HG02943 (cell line): ENCODE results near the gene ASB7.
"Not testable (repeated sequence)": the region's sequence is repeated elsewhere in the genome, so short reads cannot be mapped to it uniquely, and the experiment has no call there.

Source experiments
- ATAC-seq: cut with Tn5 transposase; IDR thresholded peaks from one replicate; pipeline ENCODE4 v1.9.1; 2021; ENCODE audit warnings: mild to moderate bottlenecking, low read depth, moderate library complexity; ENCODE audit not compliant: unreplicated experiment

ASB7 gene

DNA sequence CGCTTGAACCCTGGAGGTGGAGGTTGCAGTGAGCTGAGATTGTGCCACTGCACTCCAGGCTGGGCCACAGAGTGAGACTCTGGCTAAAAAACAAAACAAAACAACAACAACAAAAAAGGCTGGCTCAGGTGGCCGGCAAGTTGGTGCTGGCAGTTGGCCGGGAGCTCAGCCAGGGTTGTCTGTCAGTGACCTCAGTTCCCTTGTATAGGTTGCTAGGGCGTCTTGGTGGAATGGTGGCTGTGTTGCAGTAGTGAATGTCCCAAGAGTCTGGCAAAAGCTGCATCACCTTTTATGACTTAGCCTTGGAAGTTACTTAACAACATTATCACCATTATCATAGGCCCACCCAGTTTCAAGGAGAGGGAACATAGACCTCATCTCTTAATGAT lies 40.6 kb downstream of the ASB7 start:
- no peak for ATAC-seq

DNA sequence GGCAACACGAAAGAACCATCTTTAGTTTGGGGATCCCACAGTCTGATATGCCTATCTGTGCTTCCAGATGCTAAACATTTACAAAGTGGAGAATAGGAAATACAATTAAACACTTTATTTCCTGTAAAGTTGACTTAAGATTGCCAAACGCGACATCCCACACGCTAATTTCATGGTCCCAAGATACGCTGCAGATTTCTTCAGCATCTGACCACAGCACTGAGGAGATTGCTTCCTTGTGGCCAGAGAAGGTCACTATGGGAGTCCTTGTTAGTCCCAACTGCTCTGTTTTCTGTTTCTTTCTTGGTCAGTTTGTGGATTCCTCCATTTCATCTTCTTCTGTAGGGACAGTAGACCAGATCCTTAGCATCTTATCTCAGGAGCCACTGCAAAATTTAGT lies 43.3 kb downstream of the ASB7 start:
- no peak for ATAC-seq

DNA sequence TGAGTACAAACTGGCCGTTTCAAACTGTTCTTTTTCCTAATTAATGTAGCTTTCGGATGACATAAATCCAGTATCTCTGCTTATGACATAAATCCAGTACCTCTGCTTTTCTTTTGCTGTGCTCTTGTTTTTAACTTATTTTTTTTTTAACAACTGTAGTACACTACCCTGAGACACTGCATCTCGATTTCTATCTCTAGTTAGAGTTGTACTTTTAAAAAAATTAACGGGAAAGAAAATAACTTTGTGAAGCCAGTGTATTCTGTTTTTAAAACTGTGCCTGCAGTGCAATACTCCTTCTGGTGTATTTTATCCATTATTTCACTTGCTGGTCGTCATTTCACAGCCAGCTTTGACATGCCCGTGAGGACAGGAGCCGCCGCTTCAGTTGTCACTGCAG lies 46.6 kb downstream of the ASB7 start:
- ATAC-seq = no peak

DNA sequence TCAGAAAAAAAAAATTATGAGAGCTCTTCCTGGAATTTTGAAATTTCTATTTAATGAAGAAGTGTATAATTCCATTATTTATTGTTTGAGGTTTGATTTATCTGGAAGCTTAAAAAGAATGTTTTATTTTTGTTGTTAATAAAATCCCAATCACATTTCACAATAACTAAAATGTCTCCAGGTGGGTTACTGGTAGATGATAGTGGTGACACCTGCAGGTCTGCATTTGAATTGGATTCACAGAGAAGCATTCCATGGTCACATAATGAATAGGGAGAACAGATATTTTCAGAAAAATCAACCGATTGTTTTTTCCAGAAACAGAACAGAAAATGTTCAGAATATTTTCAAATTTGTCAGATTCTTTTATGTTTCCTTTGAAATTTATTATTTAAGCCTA lies 48.3 kb downstream of the ASB7 start:
- ATAC-seq = no peak

DNA sequence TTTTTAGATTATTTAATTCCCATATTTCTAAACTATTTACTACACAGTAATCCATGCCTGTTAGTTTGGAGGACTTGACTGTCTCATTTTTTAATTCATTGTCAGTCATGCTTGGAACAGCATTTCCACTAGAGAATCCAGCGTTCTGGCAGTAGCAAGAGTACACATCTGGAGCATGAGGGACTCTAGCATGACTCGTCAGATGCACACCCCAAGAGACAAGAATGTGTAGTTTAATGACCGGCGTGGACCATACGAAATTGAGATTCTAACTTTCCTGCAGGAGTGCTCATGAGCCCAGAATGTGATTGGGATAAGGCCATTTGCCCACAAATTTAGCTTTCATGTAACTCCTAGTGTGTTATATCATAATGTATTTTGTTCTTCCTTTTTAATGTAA lies 48.9 kb downstream of the ASB7 start:
- no peak for ATAC-seq

DNA sequence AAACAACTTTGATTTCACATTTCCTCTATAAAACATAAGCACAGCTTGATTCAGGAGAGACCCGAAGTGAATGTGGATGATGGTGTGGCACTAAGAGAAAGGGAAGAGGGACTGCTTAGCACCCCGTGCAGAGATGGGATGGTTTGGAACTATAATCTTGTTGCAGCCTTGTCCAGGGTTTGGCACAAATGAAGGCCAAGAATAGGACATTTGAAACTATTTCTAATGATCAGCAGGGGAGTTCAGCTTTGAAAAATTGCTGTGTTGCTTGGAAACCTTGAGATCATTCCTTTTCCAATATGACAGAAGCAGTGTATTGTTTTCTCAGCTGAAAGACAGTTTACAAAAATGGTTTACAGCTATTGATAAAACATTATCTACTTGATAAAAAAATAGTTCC lies 49.7 kb downstream of the ASB7 start:
- no peak for ATAC-seq

DNA sequence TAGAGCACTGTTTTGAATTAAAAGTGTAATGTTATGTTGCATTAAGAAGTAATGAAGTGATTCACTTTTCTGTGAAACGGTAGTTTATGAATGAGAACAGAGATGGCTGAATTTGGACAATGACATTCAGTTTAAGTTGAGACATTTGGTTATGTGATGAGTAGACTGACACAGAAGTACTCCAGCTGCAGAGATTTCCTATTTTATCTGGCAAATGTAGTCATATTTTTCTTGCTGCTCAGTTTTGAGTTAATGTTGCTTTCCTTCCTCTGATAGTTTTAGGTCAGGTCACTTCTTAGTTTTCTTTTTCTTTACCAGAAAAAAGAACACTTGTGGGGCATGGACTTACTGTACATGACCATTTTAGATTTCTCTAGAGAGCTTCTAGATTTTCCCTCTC lies 51.2 kb downstream of the ASB7 start:
- no peak for ATAC-seq

DNA sequence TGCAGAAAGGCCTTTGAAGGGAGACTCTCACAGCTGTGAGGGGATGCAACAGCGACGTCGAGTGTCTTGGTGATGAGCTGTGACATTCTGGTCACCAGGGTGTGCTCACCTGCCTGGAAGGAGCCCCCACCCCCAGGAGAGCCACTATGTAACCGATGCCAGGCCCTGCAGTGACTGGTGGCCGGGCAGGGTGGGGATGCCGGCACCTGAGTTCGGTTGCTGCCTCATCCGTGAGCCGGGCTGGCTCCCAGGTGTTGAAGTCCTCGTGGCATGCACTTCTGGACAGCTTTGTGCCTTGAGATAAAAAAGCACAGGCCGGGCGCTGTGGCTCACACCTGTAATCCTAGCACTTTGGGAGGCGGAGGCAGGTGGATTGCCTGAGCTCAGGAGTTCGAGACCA lies 56.5 kb downstream of the ASB7 start:
- no peak for ATAC-seq

DNA sequence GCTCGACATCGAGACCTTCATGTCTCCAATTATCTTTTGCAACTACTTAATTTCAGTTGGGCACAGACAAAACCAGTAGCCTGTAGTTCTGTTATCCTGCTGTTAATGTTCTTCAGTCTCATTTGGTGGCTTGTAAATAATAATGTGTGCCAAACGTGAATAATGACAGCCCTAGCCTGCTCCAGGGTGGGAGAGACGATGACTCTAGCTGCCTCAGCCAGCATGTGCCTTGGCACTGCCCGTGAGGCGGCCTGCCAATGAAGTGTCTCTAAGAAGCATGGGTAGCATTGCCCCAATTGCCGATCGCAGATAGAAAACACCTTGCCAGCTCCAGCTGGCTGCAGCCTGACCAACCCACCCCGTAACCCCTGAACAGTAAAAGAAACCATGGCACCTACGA lies 58.8 kb downstream of the ASB7 start:
- no peak for ATAC-seq

DNA sequence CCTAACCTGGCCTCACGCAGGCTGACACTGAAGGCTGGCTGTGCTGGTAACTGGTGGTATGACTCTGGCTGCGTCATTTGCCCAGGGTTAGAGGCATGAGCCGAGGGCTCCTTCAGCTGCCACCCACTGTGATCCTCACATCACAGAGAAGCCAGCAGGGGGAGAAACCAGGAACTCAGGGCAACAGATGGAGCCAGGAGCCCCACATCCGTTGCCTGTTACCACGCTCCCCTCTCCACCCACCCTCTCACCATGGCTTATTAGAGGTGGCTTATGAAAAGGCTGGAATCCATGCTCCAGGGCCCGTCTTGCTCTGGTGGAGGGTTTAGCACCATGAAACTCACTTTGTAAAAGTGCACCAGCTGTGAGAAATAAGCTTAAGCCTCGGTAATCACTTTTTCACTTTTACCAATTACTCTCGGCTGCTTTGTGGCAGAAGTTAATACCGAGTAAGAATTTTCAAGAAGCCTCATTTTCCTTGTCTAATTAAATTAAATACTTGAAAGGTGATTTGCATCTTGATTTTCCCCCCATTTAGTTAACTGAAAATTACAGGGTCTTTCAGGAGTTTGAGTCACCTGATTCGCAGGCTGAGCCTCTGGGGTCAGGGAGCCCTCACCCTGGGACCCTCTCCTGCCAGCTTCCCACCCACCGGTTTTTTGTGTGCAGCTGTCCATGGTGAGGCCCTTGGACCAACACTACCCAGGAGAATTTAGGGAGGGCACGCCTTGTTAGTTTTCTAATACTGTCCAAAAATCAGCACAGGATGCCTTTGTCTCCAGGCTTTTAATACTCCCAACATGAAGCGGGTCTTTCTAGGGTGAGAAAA lies 60.9 kb downstream of the ASB7 start:
- no peak for ATAC-seq

DNA sequence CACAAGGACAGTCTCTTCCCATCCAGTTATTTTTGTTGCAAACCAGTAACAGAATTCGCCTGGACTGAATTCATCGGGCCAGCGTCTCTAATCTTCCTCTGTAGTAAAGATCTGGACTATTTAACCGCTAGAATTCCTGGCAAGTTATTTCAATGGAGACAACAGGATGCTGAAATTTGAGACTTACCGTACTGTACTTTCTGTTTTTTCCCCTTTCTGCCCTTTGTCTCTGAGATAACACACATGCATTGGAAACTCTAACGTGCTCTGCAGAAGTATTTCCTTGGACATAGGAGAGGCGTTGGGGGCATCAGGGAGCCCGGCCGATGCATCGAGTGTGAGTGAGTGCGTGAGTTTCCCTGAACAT lies 61.5 kb downstream of the ASB7 start:
- no peak for ATAC-seq

DNA sequence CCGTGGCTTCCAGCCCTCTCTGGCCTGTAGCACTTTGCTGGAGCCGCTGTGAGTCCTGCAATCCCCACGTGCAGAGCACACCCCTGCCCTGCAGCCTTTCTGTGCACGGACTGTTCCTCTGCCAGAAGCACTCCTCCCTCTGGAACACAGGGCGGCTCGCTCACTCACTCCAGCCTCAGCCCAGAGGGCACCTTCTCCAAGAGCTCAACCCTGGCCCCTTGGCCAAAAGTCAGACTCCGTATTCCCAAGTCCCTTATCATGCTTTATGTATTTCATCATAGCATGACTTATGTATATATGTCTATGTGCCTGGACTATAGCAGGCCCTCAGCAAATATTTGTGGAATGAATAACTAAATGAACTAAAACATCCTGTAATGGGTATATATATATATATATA lies 63.2 kb downstream of the ASB7 start:
- no peak for ATAC-seq

DNA sequence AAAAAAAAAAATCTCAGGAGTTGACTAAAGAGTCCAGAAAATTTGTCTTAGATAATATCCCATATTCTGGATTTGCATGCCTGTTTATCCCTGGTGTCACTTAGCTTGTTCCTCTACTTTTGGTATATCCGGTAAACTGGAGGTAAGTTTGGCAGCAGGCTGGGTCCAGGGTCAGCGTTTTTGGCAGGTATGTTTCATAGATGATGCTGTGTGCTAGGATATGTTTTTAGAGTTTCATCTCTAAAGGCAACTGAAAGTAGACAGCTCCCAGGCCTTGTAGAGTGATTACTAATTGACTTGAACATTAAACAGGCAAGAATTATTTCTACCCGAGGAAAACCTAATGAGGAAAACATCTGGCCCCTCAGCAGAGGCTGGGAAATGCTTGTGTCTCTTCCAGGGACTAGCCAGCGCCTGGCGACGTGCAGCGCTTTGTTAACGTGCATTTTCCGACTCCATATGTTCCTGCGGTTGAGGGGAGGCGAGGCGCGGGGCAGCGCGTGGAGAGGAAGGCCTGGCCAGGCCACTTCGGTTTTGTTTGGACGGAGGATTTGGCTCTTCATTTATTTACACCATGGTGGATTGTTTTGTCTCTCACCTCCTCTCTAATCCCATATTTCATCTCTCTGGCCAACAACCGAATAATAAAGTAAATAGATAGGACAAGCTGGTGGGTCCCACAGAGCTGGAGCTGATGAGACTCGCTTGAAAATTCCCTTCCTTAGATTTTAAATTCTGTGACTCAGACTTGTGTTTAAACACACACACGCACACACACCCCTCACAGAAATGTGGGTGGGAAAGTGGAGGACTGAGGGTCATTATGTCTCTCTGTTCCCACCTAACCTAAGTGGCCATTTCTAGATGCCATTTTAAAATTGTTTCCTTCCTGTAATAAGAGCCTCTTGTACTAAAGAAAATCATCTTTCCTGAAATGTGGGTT lies 65.3 kb downstream of the ASB7 start:
- ATAC-seq = no peak

DNA sequence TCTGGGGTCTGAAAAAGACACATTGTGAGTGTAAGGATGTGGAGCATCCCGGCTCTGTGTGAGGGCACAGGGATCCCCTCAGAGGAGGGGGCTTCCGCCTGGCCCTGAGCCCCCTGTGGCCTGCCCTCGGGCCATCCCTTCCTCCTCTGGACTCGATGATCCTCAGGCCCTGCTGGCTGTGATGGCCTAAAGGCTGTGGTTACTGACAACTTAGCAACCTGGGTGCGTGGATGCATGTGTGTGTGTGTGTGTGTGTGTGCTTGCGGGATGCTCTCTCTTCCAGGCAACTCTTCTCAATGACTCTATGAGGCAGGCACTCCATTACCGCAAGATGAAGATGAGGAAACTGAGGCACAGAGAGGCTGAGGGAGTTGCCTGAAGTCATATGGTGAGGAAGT lies 66.0 kb downstream of the ASB7 start:
- ATAC-seq = no peak

DNA sequence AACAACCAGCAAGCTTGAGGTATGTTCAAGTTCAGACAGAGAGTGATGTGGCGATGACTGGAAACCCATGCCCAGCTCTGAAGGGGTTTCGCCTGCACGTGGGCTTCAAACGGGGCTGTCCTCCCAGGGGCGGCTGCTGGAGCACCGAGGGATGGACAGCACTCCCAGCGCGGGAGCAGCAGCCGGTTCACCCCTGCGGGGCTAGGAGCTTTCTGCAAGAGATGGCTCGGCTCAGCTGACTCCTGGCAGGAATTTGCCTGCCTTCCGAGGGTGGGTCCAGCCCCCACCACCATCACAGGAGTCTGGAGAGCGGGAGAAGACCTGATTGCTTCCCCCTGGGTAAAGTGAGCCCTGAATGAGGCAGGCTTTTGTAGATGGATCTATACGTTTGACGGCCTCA lies 66.9 kb downstream of the ASB7 start:
- ATAC-seq = no peak

DNA sequence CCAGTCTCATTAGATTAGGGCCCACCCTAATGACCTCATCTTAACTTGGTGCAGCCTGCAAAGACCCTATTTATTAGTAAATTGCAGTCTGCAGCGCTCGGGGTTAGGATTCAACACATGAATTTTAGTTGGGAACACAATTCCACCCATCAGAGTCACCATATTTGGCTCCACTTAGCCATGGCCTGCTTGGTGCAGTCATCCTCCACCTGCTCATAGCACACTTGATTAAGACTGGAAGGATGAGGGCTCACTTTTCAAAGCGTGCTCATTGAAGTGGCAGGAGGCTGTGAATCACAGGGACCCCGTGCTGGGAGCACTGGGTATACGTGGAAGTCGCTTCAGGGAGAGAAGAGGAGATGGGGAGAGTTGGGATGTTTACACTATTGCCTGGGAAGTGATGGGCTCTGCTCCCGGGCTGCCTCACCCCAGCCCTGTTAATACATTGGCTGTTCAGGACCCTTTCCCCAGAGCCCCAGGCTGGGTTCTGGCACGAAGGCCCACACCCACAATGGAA lies 68.2 kb downstream of the ASB7 start:
- no peak for ATAC-seq

DNA sequence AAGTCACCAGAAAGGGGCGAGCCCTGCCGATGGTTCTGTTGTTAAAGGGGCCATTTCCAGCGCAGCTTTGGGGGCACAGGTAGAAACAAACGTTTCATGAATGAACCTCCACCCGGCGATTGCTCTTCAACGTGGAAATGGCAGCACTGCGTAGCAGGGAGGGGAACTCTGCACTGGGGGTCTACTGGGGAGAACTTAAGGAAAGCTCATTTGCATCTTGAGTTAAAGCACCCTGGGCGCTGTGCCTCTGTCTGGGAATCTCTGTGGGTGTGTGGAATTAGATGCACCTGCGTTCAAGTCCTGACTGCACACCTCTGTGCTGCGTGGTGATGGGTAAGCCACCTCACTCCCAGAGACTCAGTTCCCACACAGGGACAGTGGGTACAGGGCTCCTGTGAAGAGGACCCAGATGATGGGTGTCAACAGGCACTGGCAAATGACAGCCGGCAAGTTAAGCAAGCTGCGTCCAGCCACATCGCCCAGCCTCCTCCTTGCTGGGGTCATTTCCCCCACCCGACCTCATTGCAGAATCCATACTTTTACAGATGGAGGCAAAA lies 68.8 kb downstream of the ASB7 start:
- no peak for ATAC-seq

DNA sequence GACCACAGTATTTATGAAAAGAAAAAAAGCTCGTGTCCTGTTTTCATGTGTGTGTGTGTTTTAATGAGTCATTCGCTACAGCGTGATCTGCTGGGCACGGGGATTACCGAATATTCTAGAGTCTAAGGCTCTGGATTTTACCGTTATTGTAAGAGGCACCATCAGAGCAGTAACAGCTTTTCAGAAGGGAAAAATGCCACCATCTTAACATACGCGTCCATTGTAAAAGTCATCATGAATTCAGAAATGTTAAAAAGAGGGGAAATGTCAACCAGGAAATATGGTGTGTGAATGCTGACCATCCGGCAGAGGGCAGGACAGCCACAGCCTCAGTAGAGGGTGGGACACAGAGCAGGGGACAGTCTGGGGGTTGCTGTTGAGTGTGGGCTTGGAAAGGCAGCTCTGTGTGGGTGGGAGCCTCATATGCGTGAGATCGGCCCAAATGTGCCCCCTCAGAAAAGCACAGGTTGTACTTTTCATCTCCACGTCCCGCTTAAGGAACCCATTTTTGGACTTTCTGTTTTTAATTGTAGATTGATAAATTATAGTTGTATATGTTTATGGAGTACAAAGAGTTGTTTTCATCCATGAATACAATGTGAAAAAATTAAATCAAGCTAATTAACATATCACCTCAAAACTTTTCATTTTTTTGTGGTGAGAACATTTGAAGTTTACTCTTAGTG lies 69.6 kb downstream of the ASB7 start:
- ATAC-seq = no peak

DNA sequence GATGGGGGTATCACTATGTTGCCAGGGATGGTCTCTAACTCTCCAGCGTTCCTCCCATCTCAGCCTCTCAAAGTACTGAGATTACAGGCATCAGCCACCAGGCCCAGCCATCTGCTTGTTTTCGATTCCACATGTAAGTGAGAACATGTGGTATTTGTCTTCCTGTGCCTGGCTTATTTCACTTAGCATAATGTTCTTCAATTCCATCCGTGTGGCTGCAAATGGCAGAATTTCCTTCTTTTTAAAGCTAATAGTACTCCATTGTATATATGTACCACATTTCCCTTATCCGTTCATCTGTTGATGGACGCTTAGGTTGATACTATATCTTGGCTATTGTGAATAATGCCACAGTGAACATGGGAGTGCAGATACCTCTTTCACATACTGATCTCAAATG lies 70.6 kb downstream of the ASB7 start:
- no peak for ATAC-seq

DNA sequence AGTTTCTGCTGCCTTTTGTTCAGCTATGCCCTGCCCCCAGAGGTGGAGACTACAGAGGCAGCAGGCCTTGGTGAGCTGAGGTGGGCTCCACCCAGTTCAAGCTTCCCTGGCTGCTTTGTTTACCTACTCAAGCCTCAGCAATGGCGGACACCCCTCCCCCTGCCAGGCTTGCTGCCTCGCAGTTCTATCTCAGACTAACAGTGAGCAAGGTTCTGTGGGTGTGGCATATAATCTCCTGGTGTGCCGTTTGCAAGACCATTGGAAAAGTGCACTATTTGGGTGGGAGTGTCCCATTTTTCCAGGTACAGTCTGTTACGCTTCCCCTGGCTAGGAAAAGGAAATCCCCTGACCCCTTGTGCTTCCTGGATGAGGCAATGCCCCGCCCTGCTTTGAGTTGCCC lies 76.8 kb downstream of the ASB7 start:
- ATAC-seq = not testable (repeated sequence)

DNA sequence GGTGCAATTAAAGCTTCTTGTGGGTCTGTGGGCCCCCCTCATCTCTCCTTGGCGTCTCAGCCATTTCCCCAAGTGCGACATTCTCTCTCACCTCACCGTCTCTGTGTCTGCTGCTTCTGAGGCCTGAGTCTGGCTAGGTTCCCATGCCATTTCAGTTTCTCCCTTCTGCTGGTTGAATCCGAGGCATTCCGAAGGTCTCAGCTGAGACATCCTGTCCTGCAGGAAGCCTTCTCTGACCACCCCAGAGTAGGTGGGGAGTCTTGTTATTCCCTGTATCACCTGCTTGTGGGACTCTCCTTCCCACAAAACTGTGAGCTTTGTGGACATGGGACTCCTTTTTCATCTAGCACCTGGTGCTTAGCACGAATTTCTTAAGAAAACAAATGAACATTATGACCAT lies 78.3 kb downstream of the ASB7 start:
- ATAC-seq = no peak
